ENCODE results near the gene FTO. TPM values are rescaled to one million over a fixed set of nuclear protein-coding genes. Genes with fewer than 3 reads are reported as not detected.
A peak's percentile ranks its signal among the peaks of the same experiment; 100 is the strongest.

Gene FTO
- total and polyA plus RNA-seq, 2 of the 13 experiments (the other 11 are each of a cell fraction or from before 2014, with no cell fraction given): 41.6 to 55.8 TPM

- TF ChIP-seq PLRG1 (conservative IDR thresholded peaks at IDR 0.05) (no peak), POGK (CRISPR knock-in tag; conservative IDR thresholded peaks at IDR 0.05) (peak; percentile 95), RBM22 (optimal IDR thresholded peaks at IDR 0.05; ENCODE audit: low read length) (no peak), KDM3A (CRISPR knock-in tag; IDR thresholded peaks at IDR 0.05; ENCODE audit: low read depth) (peak; percentile 96), SRF (IDR thresholded peaks at IDR 0.05; ENCODE audit: low read depth, low read length) (peak; percentile 60), SP140L (CRISPR knock-in tag; IDR thresholded peaks at IDR 0.05; ENCODE audit: borderline replicate concordance) (peak; percentile 65; the same call in 1 of the 2 replicates), NFYC (CRISPR knock-in tag; IDR thresholded peaks at IDR 0.05) (no peak; the same call in 1 of the 2 replicates), ZKSCAN5 (CRISPR knock-in tag; IDR thresholded peaks at IDR 0.05) (0 out of 2 replicates have a peak, but pooled peaks have one; percentile 49), TFDP2 (CRISPR knock-in tag; IDR thresholded peaks at IDR 0.05) (peak; percentile 69), FOXK1 (CRISPR knock-in tag; IDR thresholded peaks at IDR 0.05; ENCODE audit: borderline replicate concordance, low read depth) (peak; percentile 90), ZNF24 (IDR thresholded peaks at IDR 0.05) (peak; percentile 58; the same call in 1 of the 2 replicates), CEBPZ (IDR thresholded peaks at IDR 0.05; ENCODE audit: low read length) (no peak), NFKB2 (CRISPR knock-in tag; IDR thresholded peaks at IDR 0.05; ENCODE audit: borderline replicate concordance) (peak; percentile 96; the same call in 1 of the 2 replicates), HNF1A (IDR thresholded peaks at IDR 0.05; ENCODE audit: low read depth) (peak; percentile 79; the same call in 1 of the 2 replicates), HNF1A (CRISPR knock-in tag; IDR thresholded peaks at IDR 0.05; ENCODE audit: borderline replicate concordance) (peak; percentile 89), JUND (CRISPR knock-in tag; IDR thresholded peaks at IDR 0.05) (peak; percentile 80; the same call in 1 of the 2 replicates), CREBL2 (CRISPR knock-in tag; IDR thresholded peaks at IDR 0.05; ENCODE audit: borderline replicate concordance) (no peak), ZNF781 (CRISPR knock-in tag; IDR thresholded peaks at IDR 0.05; ENCODE audit: borderline replicate concordance, not compliant biosample characterization) (peak; percentile 34), HNRNPUL1 (IDR thresholded peaks at IDR 0.05; ENCODE audit: low read depth, low read length) (no peak)
Observed at GRCh38 chr16:54176376-54176901, 472.5 kb downstream of the FTO start (continued).
